SK-N-MC (cell line): ENCODE measurements around the gene PRDM16.

Source experiments
- DNase-seq: peaks from one replicate; pipeline ENCODE4 v3.0.0-alpha.2; 2011; ENCODE audit warnings: low read depth, low spot score
- H3K27ac ChIP-seq: fragments of 200-600 bp; sonication (generic); 2 replicates; pipeline ENCODE4 v1.5.1; 2016; ENCODE audit warnings: mixed run types
- H3K36me3 ChIP-seq: fragments of 200-600 bp; sonication (generic); 2 replicates; pipeline ENCODE4 v1.6.1; 2017; ENCODE audit warnings: antibody characterized with exemption, low read length, mixed read lengths; ENCODE audit not compliant: insufficient read depth
- H3K4me3 ChIP-seq: fragments of 200-600 bp; sonication (generic); 2 replicates; pipeline ENCODE4 v1.5.1; 2016
- H3K9ac ChIP-seq: fragments of 200-600 bp; sonication (generic); 2 replicates; pipeline ENCODE4 v1.8.0; 2017; ENCODE audit warnings: mixed run types, mixed read lengths; ENCODE audit not compliant: insufficient read length
- H3K9me3 ChIP-seq: fragments of 200-600 bp; sonication (generic); 2 replicates; pipeline ENCODE4 v1.6.1; 2017; ENCODE audit warnings: low read depth, mild to moderate bottlenecking, antibody characterized with exemption, low read length, moderate library complexity, mixed read lengths
- EZH2 ChIP-seq: fragments of 200-600 bp; sonication (generic); IDR thresholded peaks from one replicate; pipeline ENCODE4 v1.6.1; 2017; ENCODE audit warnings: antibody characterized with exemption
- FOXP2 ChIP-seq: optimal IDR thresholded peaks from 2 replicates; pipeline ENCODE3; 2011; ENCODE audit warnings: mild to moderate bottlenecking, moderate library complexity; ENCODE audit not compliant: insufficient read depth; ENCODE audit errors: extremely low read length, control extremely low read depth
- POLR2AphosphoS5 ChIP-seq: IDR thresholded peaks from 2 replicates; pipeline ENCODE4 v1.6.1; 2012; ENCODE audit warnings: mild to moderate bottlenecking, low read depth, low read length, borderline replicate concordance

The PRDM16 gene

DNA sequence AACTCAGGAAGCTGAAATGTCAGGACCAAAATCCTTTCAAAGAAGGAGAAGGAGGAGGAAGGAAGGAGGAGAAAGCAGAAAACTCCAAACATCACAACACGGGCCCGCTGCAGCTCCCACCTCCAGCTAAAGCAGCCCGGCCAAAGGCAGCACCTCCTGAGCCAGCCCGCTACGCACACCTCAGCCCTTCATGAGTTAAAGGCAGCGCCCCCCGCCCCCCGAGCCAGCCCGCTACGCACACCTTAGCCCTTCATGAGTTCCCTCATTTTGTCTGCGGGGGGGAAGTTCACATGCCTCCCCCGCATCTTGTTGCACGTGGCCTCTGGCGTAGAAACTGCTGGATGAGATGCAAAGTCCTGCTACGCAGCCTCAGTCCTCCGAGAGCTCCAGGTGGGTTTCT is 294.8 kb downstream of the PRDM16 start:
- no peak for DNase-seq
- Histone ChIP-seq H3K4me3 (no peak overlapping the region), H3K27ac (no peak overlapping the region), H3K9me3 (no peaks in the 10 kb centered on the region), H3K9ac (no peak overlapping the region), H3K36me3 (no peaks in the 10 kb centered on the region)
- TF ChIP-seq FOXP2 (no peak), POLR2AphosphoS5 (no peak), EZH2 (no peak)

DNA sequence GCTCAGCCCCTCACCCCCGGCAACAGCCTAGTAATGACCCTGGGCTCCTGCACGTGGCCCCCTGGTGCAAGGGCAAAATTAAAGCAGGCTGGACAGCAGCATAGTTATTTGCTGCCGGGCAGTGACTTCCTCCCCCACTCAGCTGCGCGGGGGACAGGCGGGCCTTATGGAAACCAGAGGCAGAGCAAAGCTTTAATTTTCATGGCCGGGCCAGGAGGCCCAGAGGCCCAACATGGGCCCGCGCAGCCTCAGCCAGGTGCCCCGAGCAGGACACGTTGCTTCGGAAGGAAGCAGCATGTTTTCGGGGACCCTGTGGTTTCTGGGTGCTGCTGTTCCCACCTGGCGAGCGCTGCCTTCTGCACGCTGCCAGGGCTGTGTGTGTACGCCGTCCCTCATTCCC is 295.5 kb downstream of the PRDM16 start:
- TF ChIP-seq POLR2AphosphoS5 (no peak), FOXP2 (no peak), EZH2 (no peak)

DNA sequence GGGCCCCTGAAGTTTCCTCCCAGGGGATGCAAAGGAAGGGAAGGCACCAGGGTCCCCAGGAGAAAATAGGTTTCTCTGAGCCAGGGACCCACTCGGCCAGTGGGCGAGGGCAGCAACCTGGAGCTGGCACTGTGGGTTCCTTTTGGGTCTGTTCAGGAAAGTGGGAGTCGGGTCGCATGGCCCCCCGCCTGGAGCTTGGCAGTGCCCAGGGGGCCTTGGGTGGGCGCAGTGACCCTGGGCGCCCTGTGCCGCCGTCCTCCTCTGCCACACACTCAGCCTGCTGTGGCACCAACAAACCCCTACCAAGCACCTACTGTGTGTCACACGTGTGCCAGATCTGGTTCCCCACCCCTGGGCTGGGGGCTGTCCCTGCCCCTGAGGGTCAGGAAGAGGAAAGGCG is 296.0 kb downstream of the PRDM16 start:
- DNase-seq: no peak
- Histone ChIP-seq H3K27ac (no peak overlapping the region), H3K9ac (no peak overlapping the region), H3K9me3 (no peaks in the 10 kb centered on the region), H3K4me3 (no peak overlapping the region), H3K36me3 (no peaks in the 10 kb centered on the region)
- TF ChIP-seq POLR2AphosphoS5 (no peak), EZH2 (no peak), FOXP2 (no peak)

More for the DNA sequence above, 295.5 kb downstream of the PRDM16 start:
- Histone ChIP-seq H3K4me3 (no peak overlapping the region), H3K9me3 (no peaks in the 10 kb centered on the region), H3K9ac (no peak overlapping the region), H3K36me3 (no peaks in the 10 kb centered on the region), H3K27ac (no peak overlapping the region)
- DNase-seq: no peak

GRCh38 chr1:3365523-3366125 is 296.6 kb downstream of the PRDM16 start:
- no peak overlapping the region for H3K27ac ChIP-seq
- no peaks in the 10 kb centered on the region for H3K9me3 ChIP-seq
- H3K9ac ChIP-seq: no peak overlapping the region
- TF ChIP-seq POLR2AphosphoS5 (no peak), FOXP2 (no peak), EZH2 (no peak)
- no peak for DNase-seq
- no peak overlapping the region for H3K4me3 ChIP-seq
- H3K36me3 ChIP-seq: no peaks in the 10 kb centered on the region

DNA sequence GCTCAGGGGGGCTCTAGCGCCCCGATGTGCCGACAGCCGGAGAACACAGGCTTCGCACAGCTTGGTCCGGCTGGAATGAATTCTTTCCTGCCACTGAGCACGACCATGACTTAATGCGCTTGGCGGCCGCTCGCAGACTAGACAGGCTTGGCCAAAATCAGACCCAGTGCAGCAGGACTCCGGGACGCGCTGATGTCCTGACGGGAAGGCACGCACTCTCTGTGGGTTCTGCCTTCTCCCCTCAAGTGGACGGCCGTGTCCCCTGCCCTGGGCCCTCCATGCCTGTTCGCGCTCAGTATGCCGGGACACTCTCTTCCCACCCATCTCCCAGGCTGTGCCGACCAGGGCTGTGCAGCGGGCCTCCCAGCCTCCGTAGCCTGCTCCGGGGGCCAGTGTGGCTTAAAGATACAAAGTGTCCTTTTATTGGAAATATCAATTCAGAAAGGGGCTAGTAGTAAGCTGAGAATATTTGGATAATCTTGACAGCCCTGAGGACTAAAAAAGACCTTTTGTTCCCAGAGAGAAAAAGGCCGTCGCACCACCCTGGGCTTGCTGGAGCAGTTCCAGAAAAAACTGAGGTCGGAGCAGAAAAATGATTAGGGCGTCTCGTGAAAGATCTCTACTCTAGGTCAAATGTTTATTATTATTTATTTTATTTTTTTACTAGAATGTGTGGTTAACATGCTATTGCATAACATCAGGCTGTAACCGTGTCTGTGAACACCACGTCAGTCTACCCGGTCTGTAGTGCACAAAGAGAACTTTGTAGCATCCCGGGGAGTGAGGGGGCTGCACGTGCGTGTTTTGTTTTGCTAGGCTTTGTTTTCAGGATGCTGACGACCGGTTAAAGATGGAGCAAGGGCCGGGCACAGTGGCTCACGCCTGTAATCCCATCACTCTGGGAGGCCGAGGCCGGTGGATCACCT is 297.4 kb downstream of the PRDM16 start:
- no peak overlapping the region for H3K9ac ChIP-seq
- no peaks in the 10 kb centered on the region for H3K9me3 ChIP-seq
- TF ChIP-seq POLR2AphosphoS5 (no peak), FOXP2 (no peak), EZH2 (no peak)
- no peaks in the 10 kb centered on the region for H3K36me3 ChIP-seq
- no peak overlapping the region for H3K4me3 ChIP-seq
- no peak for DNase-seq
- no peak overlapping the region for H3K27ac ChIP-seq

- Histone ChIP-seq H3K36me3 (no peaks in the 10 kb centered on the region), H3K9me3 (no peaks in the 10 kb centered on the region), H3K9ac (no peak overlapping the region), H3K27ac (no peak overlapping the region), H3K4me3 (no peak overlapping the region)
- DNase-seq: no peak
- TF ChIP-seq EZH2 (no peak), FOXP2 (no peak), POLR2AphosphoS5 (no peak)
These were observed 298.4 kb downstream of the PRDM16 start for GRCh38 chr1:3367376-3367775.

GRCh38 chr1:3368059-3368458 is 299.1 kb downstream of the PRDM16 start:
- Histone ChIP-seq H3K27ac (no peak overlapping the region), H3K36me3 (no peaks in the 10 kb centered on the region), H3K9me3 (no peaks in the 10 kb centered on the region), H3K4me3 (no peak overlapping the region), H3K9ac (no peak overlapping the region)
- DNase-seq: no peak
- TF ChIP-seq EZH2 (no peak), POLR2AphosphoS5 (no peak), FOXP2 (no peak)

DNA sequence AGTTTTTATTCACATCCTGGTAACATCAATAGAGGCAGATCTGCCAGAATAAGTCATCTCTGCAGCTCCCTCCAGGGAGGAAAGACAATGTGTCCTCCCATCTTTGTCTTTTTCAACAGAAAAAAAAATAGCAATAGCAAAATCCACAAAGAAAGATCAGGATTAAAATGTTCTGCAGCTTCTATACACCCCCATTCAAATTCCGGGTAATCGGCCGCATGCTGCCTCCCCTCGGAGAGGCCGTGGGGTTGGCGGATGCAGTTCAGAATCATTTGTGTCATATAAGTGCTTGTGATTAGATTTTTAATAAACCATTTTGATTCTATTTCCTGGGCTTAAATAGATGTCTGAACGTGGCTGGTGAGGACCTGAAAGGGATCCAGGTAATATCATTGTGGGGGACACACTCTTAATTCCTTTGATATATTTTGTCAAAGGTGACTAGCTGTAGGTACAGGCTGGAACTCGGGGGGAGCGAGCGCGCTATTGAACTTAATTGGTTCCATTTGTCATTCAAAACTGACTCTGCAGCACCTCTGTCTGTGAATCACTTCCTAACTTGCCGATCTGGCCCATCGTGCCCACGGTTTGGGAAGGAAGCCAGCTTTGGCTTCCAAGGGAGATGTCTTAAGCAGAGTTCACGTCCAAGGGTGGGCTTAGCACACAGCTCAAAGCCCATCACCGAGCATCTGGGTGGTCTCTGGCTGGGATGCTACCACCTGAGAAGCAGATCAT is 299.9 kb downstream of the PRDM16 start:
- no peak overlapping the region for H3K27ac ChIP-seq
- no peak for TF ChIP-seq FOXP2
- no peak for TF ChIP-seq EZH2
- no peak for TF ChIP-seq POLR2AphosphoS5
- no peaks in the 10 kb centered on the region for H3K9me3 ChIP-seq
- no peak for DNase-seq
- no peak overlapping the region for H3K4me3 ChIP-seq
- no peaks in the 10 kb centered on the region for H3K36me3 ChIP-seq
- H3K9ac ChIP-seq: no peak overlapping the region
